ENCODE results near the gene NR3C2.

NR3C2 gene

DNA sequence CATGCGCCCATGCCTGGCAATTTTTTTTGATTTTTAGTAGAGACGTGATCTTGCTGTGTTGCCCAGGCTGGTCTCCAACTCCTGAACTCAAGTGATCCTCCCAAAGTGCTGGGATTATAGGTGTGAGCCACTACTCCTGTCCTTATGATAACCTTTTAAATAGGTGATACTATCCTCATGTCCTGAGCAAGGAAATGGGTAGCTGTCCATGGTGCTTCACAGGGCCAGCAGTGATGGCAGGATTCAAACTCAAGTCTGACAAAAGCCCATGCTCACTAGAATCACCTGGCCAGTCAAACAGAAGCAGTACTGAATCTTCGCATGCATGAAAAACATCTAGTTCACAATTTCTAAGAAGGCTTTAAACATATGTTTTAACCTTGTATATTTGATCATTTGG, 235.1 kb downstream of the NR3C2 start:
- no peaks in the 10 kb centered on the region for H3K9me3 ChIP-seq (ENCODE audit: insufficient read depth, low read depth, low read length)
- no peaks in the 10 kb centered on the region for H3K36me3 ChIP-seq (ENCODE audit: control insufficient read depth in 1 of 2, insufficient read depth in 2 of 2, low read length in 2 of 2)
- H2BK5ac ChIP-seq (ENCODE audit: low read depth, low read length, poor library complexity): no peak overlapping the region
- DNase-seq: no peak
- H3K9ac ChIP-seq (ENCODE audit: low read length): no peak overlapping the region
- H3K4me1 ChIP-seq (ENCODE audit: control insufficient read depth in 1 of 2, insufficient read depth in 2 of 2, low read length in 2 of 2): peaks cover 0 to 2% of the 10 kb centered on the region in 2 experiments
- H3K79me2 ChIP-seq (ENCODE audit: control insufficient read depth, insufficient read depth, low read length, poor library complexity): no peaks in the 10 kb centered on the region
- H4K12ac ChIP-seq (ENCODE audit: low read depth, low read length): no peak overlapping the region
- H3K4me2 ChIP-seq (ENCODE audit: low read length): no peak overlapping the region
- H3K79me1 ChIP-seq (ENCODE audit: low read length): no peaks in the 10 kb centered on the region
- no peak overlapping the region for H4K91ac ChIP-seq (ENCODE audit: low read depth, low read length)
- no peaks in the 10 kb centered on the region for H3K27me3 ChIP-seq (ENCODE audit: insufficient read depth, low read length)
- H2BK12ac ChIP-seq (ENCODE audit: low read length): no peak overlapping the region
- no peak overlapping the region for H2BK120ac ChIP-seq (ENCODE audit: insufficient read depth, low read length, poor library complexity)
- H3K23ac ChIP-seq (ENCODE audit: low read length): no peak overlapping the region
- no peak overlapping the region for H2AK5ac ChIP-seq (ENCODE audit: low read length)
- no peak overlapping the region for H3K14ac ChIP-seq (ENCODE audit: low read length)
- no peak overlapping the region for H3K4ac ChIP-seq (ENCODE audit: low read depth, low read length)
- WGBS (ENCODE audit: extremely low coverage, insufficient coverage, insufficient read length): no CpG with 5 or more reads among the region's 3 CpGs
- no peak overlapping the region for H3K27ac ChIP-seq (ENCODE audit: low read depth, low read length)
- no peak overlapping the region for H4K8ac ChIP-seq (ENCODE audit: low read depth, low read length)
- no peak overlapping the region for H3K4me3 ChIP-seq (ENCODE audit: low read depth, low read length)
- no peak overlapping the region for H3K18ac ChIP-seq (ENCODE audit: low read length)
- no peak overlapping the region for H2AFZ ChIP-seq (ENCODE audit: insufficient read depth, low read length, poor library complexity)

GRCh38 chr4:148205476-148205875, 236.7 kb downstream of the NR3C2 start:
- no peak overlapping the region for H2BK5ac ChIP-seq (ENCODE audit: low read depth, low read length, poor library complexity)
- no peaks in the 10 kb centered on the region for H3K27me3 ChIP-seq (ENCODE audit: insufficient read depth, low read length)
- no peak overlapping the region for H2BK120ac ChIP-seq (ENCODE audit: insufficient read depth, low read length, poor library complexity)
- H3K4ac ChIP-seq (ENCODE audit: low read depth, low read length): no peak overlapping the region
- H4K8ac ChIP-seq (ENCODE audit: low read depth, low read length): no peak overlapping the region
- no peaks in the 10 kb centered on the region for H3K9me3 ChIP-seq (ENCODE audit: insufficient read depth, low read depth, low read length)
- H3K18ac ChIP-seq (ENCODE audit: low read length): no peak overlapping the region
- no peak overlapping the region for H3K23ac ChIP-seq (ENCODE audit: low read length)
- H4K91ac ChIP-seq (ENCODE audit: low read depth, low read length): no peak overlapping the region
- DNase-seq: no peak
- no peak overlapping the region for H2AFZ ChIP-seq (ENCODE audit: insufficient read depth, low read length, poor library complexity)
- H2BK12ac ChIP-seq (ENCODE audit: low read length): no peak overlapping the region
- H4K12ac ChIP-seq (ENCODE audit: low read depth, low read length): no peak overlapping the region
- H3K36me3 ChIP-seq (ENCODE audit: control insufficient read depth in 1 of 2, insufficient read depth in 2 of 2, low read length in 2 of 2): no peaks in the 10 kb centered on the region
- H3K27ac ChIP-seq (ENCODE audit: low read depth, low read length): no peak overlapping the region
- WGBS (ENCODE audit: extremely low coverage, insufficient coverage, insufficient read length): no CpG with 5 or more reads among the region's 3 CpGs
- H3K9ac ChIP-seq (ENCODE audit: low read length): no peak overlapping the region
- H3K4me2 ChIP-seq (ENCODE audit: low read length): no peak overlapping the region
- H2AK5ac ChIP-seq (ENCODE audit: low read length): no peak overlapping the region
- H3K4me1 ChIP-seq (ENCODE audit: control insufficient read depth in 1 of 2, insufficient read depth in 2 of 2, low read length in 2 of 2): no peaks in the 10 kb centered on the region
- no peak overlapping the region for H3K4me3 ChIP-seq (ENCODE audit: low read depth, low read length)
- no peak overlapping the region for H3K14ac ChIP-seq (ENCODE audit: low read length)
- no peaks in the 10 kb centered on the region for H3K79me2 ChIP-seq (ENCODE audit: control insufficient read depth, insufficient read depth, low read length, poor library complexity)
- no peaks in the 10 kb centered on the region for H3K79me1 ChIP-seq (ENCODE audit: low read length)

- Histone ChIP-seq H3K23ac (ENCODE audit: low read length) (no peak overlapping the region), H3K18ac (ENCODE audit: low read length) (no peak overlapping the region), H4K8ac (ENCODE audit: low read depth, low read length) (no peak overlapping the region), H3K4me2 (ENCODE audit: low read length) (no peak overlapping the region), H3K14ac (ENCODE audit: low read length) (no peak overlapping the region), H3K79me2 (ENCODE audit: control insufficient read depth, insufficient read depth, low read length, poor library complexity) (no peaks in the 10 kb centered on the region), H3K27me3 (ENCODE audit: insufficient read depth, low read length) (no peaks in the 10 kb centered on the region), H2AK5ac (ENCODE audit: low read length) (no peak overlapping the region), H2BK5ac (ENCODE audit: low read depth, low read length, poor library complexity) (no peak overlapping the region), H3K27ac (ENCODE audit: low read depth, low read length) (no peak overlapping the region), H4K91ac (ENCODE audit: low read depth, low read length) (no peak overlapping the region), H2BK120ac (ENCODE audit: insufficient read depth, low read length, poor library complexity) (no peak overlapping the region), H3K9ac (ENCODE audit: low read length) (no peak overlapping the region), H3K36me3 (ENCODE audit: control insufficient read depth in 1 of 2, insufficient read depth in 2 of 2, low read length in 2 of 2) (no peaks in the 10 kb centered on the region), H3K79me1 (ENCODE audit: low read length) (no peaks in the 10 kb centered on the region), H3K4ac (ENCODE audit: low read depth, low read length) (no peak overlapping the region), H3K4me3 (ENCODE audit: low read depth, low read length) (no peak overlapping the region), H3K9me3 (ENCODE audit: insufficient read depth, low read depth, low read length) (no peaks in the 10 kb centered on the region), H2AFZ (ENCODE audit: insufficient read depth, low read length, poor library complexity) (no peak overlapping the region), H3K4me1 (ENCODE audit: control insufficient read depth in 1 of 2, insufficient read depth in 2 of 2, low read length in 2 of 2) (no peaks in the 10 kb centered on the region), H4K12ac (ENCODE audit: low read depth, low read length) (no peak overlapping the region), H2BK12ac (ENCODE audit: low read length) (no peak overlapping the region)
- no peak for DNase-seq
- no CpG with 5 or more reads among the region's 1 CpG for WGBS (ENCODE audit: extremely low coverage, insufficient coverage, insufficient read length)
Observed at GRCh38 chr4:148204892-148205291, 237.3 kb downstream of the NR3C2 start.

DNA sequence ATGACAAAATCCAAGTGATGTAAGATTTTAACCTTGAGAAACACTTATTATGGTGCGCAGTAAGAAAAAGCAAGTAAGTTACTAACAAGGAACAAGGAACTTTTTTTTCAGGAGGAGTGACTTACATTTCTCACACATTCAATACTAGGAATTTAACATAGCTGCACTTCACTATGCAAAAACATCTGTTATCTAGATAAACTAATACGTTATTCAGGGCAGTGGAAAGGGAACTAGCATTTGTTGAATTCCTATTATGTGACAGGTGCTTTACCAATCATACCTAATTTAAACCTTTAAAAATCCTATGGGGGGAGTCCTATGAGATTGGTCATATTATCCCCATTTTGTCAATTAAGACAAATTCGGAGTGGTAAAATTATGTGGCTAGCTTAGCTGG, 238.0 kb downstream of the NR3C2 start:
- Histone ChIP-seq H3K4me1 (ENCODE audit: control insufficient read depth in 1 of 2, insufficient read depth in 2 of 2, low read length in 2 of 2) (no peaks in the 10 kb centered on the region), H3K9ac (ENCODE audit: low read length) (no peak overlapping the region), H2BK5ac (ENCODE audit: low read depth, low read length, poor library complexity) (no peak overlapping the region), H2BK120ac (ENCODE audit: insufficient read depth, low read length, poor library complexity) (no peak overlapping the region), H4K12ac (ENCODE audit: low read depth, low read length) (no peak overlapping the region), H3K14ac (ENCODE audit: low read length) (no peak overlapping the region), H3K36me3 (ENCODE audit: control insufficient read depth in 1 of 2, insufficient read depth in 2 of 2, low read length in 2 of 2) (no peaks in the 10 kb centered on the region), H3K9me3 (ENCODE audit: insufficient read depth, low read depth, low read length) (no peaks in the 10 kb centered on the region), H2AFZ (ENCODE audit: insufficient read depth, low read length, poor library complexity) (no peak overlapping the region), H2BK12ac (ENCODE audit: low read length) (no peak overlapping the region), H4K8ac (ENCODE audit: low read depth, low read length) (no peak overlapping the region), H3K23ac (ENCODE audit: low read length) (no peak overlapping the region), H3K4me3 (ENCODE audit: low read depth, low read length) (no peak overlapping the region), H3K79me1 (ENCODE audit: low read length) (no peaks in the 10 kb centered on the region), H3K4ac (ENCODE audit: low read depth, low read length) (no peak overlapping the region), H2AK5ac (ENCODE audit: low read length) (no peak overlapping the region), H4K91ac (ENCODE audit: low read depth, low read length) (no peak overlapping the region), H3K27ac (ENCODE audit: low read depth, low read length) (no peak overlapping the region), H3K18ac (ENCODE audit: low read length) (no peak overlapping the region), H3K79me2 (ENCODE audit: control insufficient read depth, insufficient read depth, low read length, poor library complexity) (no peaks in the 10 kb centered on the region), H3K4me2 (ENCODE audit: low read length) (no peak overlapping the region), H3K27me3 (ENCODE audit: insufficient read depth, low read length) (no peaks in the 10 kb centered on the region)
- WGBS (ENCODE audit: extremely low coverage, insufficient coverage, insufficient read length): no CpG with 5 or more reads among the region's 3 CpGs
- peak in 1 of 2 donors; percentile 13 for DNase-seq
